T-helper 1 cell treated with Interleukin-12 subunit alpha and Interleukin-12 subunit beta and Interleukin-4 antibody, amounts not matched to agents 30 μg/mL and 1 μg/mL, for 36 hours (primary cell): ENCODE measurements around the gene ABCG5.

Source experiments
- H3K27ac Mint-ChIP-seq: one replicate; pipeline ENCODE4 v1.8.0; 2021; ENCODE audit warnings: mild to moderate bottlenecking, mixed read lengths
- H3K27me3 Mint-ChIP-seq: one replicate; pipeline ENCODE4 v1.8.0; 2021; ENCODE audit warnings: low read depth, mixed read lengths
- H3K36me3 Mint-ChIP-seq: one replicate; pipeline ENCODE4 v1.8.0; 2021; ENCODE audit warnings: low read depth, mixed read lengths
- H3K4me1 Mint-ChIP-seq: one replicate; pipeline ENCODE4 v1.8.0; 2021; ENCODE audit warnings: low read depth, mixed read lengths
- H3K4me3 Mint-ChIP-seq: one replicate; pipeline ENCODE4 v1.8.0; 2021; ENCODE audit warnings: mild to moderate bottlenecking, moderate library complexity, mixed read lengths
- H3K9me3 Mint-ChIP-seq: one replicate; pipeline ENCODE4 v1.8.0; 2021; ENCODE audit warnings: mixed read lengths

Gene ABCG5

GRCh38 chr2:43826305-43827250 is 12.1 kb downstream of the ABCG5 start:
- Mint-ChIP-seq H3K27me3 (peaks cover 19% of the 10 kb centered on the region), H3K4me1 (peaks cover 2% of the 10 kb centered on the region), H3K9me3 (no peaks in the 10 kb centered on the region), H3K36me3 (no peaks in the 10 kb centered on the region), H3K4me3 (no peak overlapping the region), H3K27ac (no peak overlapping the region)

GRCh38 chr2:43825841-43826240 is 12.8 kb downstream of the ABCG5 start:
- Mint-ChIP-seq H3K9me3 (no peaks in the 10 kb centered on the region), H3K4me3 (no peak overlapping the region), H3K27me3 (peaks cover 15% of the 10 kb centered on the region), H3K36me3 (no peaks in the 10 kb centered on the region), H3K4me1 (no peaks in the 10 kb centered on the region), H3K27ac (no peak overlapping the region)

DNA sequence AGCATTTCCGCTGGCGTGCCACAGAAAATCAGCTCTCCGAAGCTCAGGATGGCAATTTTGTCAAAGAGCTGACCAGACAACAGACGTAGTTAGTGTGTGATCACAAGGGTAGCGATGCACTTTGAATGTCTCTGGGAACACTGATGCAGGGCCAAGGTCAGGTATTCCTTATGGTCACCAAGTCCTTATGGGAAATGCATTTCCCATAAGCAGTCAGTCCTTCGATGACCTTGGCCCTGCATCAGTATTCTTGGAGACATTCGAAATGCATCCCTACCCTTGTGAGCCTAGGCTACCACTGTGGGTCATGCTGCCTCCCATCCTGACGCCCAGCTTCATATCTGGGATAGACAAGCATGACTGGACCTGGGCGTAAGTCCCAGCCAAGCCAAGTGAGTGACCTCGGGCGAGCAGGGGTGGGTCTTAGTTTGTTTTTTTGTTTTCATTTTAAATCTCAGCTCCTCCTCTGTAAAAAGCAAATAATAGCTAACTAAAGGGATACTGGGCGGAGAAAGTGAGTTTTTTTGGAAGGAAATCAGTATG is 13.6 kb downstream of the ABCG5 start:
- H3K27ac Mint-ChIP-seq: no peak overlapping the region
- H3K36me3 Mint-ChIP-seq: no peaks in the 10 kb centered on the region
- H3K4me3 Mint-ChIP-seq: no peak overlapping the region
- no peaks in the 10 kb centered on the region for H3K4me1 Mint-ChIP-seq
- H3K9me3 Mint-ChIP-seq: no peaks in the 10 kb centered on the region
- H3K27me3 Mint-ChIP-seq: peaks cover 8% of the 10 kb centered on the region

DNA sequence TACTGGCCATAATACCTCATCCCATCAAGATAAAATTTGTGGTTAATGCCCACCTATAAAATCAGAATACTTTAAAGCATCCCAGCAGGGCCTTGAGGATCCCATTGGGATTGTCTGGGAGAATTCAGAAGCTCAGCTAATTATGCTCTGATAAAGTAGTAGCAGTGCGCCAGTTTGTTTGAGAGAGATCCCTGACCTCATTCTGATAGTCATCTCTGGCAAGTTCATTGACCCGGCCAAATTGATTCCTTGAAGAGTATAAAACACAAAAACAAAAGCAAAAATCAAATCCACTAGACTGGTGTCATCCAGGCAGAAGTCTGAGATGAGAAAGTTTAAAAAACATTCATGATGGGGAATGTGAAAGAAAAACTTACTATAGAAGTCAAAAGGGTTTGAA is 14.1 kb downstream of the ABCG5 start:
- Mint-ChIP-seq H3K4me1 (no peaks in the 10 kb centered on the region), H3K4me3 (no peak overlapping the region), H3K27me3 (peaks cover 3% of the 10 kb centered on the region), H3K27ac (no peak overlapping the region), H3K9me3 (no peaks in the 10 kb centered on the region), H3K36me3 (no peaks in the 10 kb centered on the region)

DNA sequence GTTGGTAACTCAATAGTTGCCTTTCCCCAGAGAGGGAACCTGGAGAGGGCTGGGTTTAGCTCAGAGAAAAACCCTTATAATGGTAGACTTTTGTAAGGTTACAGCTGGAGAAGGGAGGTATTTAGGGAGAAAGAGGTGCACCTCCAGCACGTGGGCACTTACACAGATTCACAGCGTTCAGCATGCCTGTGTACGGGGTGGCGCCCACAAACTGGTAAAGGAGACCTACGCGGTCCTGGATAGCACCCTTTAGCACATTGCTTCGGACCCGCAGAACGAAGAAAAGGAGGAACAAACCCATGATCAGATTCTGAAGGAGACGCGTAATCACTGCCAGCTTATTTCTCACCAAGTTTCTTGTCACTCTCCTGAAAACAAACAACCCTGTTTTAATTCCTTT is 14.9 kb downstream of the ABCG5 start:
- Mint-ChIP-seq H3K9me3 (no peaks in the 10 kb centered on the region), H3K4me1 (no peaks in the 10 kb centered on the region), H3K27ac (no peak overlapping the region), H3K36me3 (no peaks in the 10 kb centered on the region), H3K27me3 (no peaks in the 10 kb centered on the region), H3K4me3 (no peak overlapping the region)

DNA sequence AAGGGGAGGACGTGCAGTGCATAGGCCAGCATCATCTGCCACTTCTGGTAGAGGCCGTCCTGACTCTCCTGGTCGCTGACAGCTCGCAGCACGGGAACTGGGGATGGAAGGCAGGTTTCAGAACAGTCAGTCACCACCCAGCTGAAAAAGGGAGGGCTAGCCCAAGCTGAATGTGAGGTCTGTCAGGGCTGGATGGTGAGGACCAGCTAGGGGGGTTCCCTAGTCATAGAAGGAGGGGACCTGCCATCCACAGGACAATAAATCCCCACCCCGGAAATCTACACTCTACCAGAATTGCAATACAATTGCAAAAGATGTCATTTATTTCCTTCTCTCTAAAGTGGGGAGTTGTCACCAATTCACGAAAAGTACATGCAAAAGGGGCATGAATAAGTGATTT is 15.8 kb downstream of the ABCG5 start:
- Mint-ChIP-seq H3K27me3 (no peaks in the 10 kb centered on the region), H3K4me3 (no peak overlapping the region), H3K9me3 (no peaks in the 10 kb centered on the region), H3K36me3 (no peaks in the 10 kb centered on the region), H3K27ac (no peak overlapping the region), H3K4me1 (no peaks in the 10 kb centered on the region)

DNA sequence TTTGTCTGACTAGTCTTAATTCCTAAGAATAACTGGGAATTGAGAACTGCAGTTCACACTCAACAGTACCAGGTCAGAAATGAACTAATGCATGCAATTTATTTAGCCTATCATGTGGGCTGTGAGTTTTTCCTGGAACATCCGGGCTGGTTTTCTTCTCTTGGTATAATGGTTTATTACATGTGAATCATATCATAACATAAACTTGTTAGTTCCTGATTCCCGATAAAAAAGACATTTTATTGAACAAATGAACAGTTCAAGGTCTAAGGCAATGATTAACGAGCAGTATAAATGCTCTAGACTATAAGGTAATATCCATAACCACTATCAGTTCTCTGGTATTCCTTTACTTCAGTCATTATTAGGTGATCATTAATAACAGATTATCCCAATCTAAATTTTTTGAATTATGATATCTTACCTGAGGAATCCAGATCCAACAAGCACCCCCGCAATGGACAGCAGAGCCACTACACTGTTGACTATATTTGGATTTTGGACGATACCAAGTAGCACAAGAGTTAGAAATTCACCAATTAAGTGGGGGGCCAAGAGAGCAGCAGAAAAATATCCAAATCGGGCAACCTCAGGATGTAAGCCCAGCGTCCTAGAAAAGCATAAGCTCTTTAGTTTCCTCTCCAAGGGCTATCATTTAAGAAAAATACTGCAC is 19.0 kb downstream of the ABCG5 start:
- peaks cover 4% of the 10 kb centered on the region for H3K9me3 Mint-ChIP-seq
- no peaks in the 10 kb centered on the region for H3K4me1 Mint-ChIP-seq
- no peak overlapping the region for H3K4me3 Mint-ChIP-seq
- no peaks in the 10 kb centered on the region for H3K27me3 Mint-ChIP-seq
- H3K27ac Mint-ChIP-seq: no peak overlapping the region
- H3K36me3 Mint-ChIP-seq: no peaks in the 10 kb centered on the region

GRCh38 chr2:43818761-43819160 is 19.9 kb downstream of the ABCG5 start:
- H3K4me1 Mint-ChIP-seq: no peaks in the 10 kb centered on the region
- peaks cover 4% of the 10 kb centered on the region for H3K9me3 Mint-ChIP-seq
- no peaks in the 10 kb centered on the region for H3K27me3 Mint-ChIP-seq
- no peak overlapping the region for H3K4me3 Mint-ChIP-seq
- H3K27ac Mint-ChIP-seq: no peak overlapping the region
- H3K36me3 Mint-ChIP-seq: no peaks in the 10 kb centered on the region

- Mint-ChIP-seq H3K4me1 (no peaks in the 10 kb centered on the region), H3K27ac (no peak overlapping the region), H3K4me3 (no peak overlapping the region), H3K9me3 (peaks cover 4% of the 10 kb centered on the region), H3K27me3 (no peaks in the 10 kb centered on the region), H3K36me3 (no peaks in the 10 kb centered on the region)
Measured at GRCh38 chr2:43814711-43815110, 23.9 kb downstream of the ABCG5 start.

GRCh38 chr2:43812947-43813346 is 25.7 kb downstream of the ABCG5 start:
- Mint-ChIP-seq H3K27ac (no peak overlapping the region), H3K4me3 (no peak overlapping the region), H3K4me1 (no peaks in the 10 kb centered on the region), H3K36me3 (no peaks in the 10 kb centered on the region), H3K9me3 (peaks cover 4% of the 10 kb centered on the region), H3K27me3 (no peaks in the 10 kb centered on the region)

DNA sequence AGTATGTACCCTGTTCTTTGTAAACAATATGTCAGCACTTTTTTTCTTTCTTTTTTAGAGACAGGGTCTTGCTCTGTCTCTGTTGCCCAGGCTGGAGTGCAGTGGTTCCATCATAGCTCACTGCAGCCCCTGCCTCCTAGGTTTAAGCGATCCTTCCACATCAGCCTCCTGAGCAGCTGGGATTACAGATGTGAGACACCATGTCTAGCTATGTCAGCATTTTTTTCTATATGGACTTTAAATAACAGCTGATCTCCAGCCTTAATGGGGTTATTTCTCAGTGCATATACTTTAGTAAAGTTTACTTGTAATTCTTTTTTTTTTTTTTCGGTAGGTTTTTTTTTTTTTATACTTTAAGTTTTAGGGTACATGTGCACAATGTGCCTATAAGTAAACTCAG is 26.6 kb downstream of the ABCG5 start:
- Mint-ChIP-seq H3K4me3 (no peak overlapping the region), H3K27ac (no peak overlapping the region), H3K9me3 (peaks cover 4% of the 10 kb centered on the region), H3K27me3 (no peaks in the 10 kb centered on the region), H3K36me3 (no peaks in the 10 kb centered on the region), H3K4me1 (no peaks in the 10 kb centered on the region)

GRCh38 chr2:43810888-43811287 is 27.8 kb downstream of the ABCG5 start:
- Mint-ChIP-seq H3K4me3 (no peak overlapping the region), H3K27ac (no peak overlapping the region), H3K27me3 (no peaks in the 10 kb centered on the region), H3K4me1 (no peaks in the 10 kb centered on the region), H3K9me3 (peaks cover 4% of the 10 kb centered on the region), H3K36me3 (no peaks in the 10 kb centered on the region)

DNA sequence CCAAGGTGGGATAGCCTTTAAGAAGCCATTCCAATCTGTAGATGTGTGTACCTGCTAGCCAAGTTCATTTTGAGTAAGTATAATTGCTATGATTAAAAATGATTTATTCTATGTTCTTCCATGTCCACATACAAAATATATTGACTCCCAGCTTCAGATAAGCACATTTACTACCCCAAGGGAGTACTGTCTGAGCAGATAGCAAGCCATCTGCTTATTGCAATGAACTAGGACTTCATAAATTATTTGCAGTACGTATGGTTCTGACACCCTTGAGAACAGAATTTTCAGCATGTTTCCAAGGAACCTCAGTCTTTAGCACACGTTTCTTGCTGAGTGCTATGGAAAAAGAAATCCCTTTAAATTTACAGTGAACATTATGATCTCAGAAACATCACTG is 28.2 kb downstream of the ABCG5 start:
- Mint-ChIP-seq H3K4me1 (no peaks in the 10 kb centered on the region), H3K27ac (no peak overlapping the region), H3K4me3 (no peak overlapping the region), H3K36me3 (no peaks in the 10 kb centered on the region), H3K9me3 (peaks cover 2% of the 10 kb centered on the region), H3K27me3 (no peaks in the 10 kb centered on the region)

GRCh38 chr2:43806719-43807031 is 32.0 kb downstream of the ABCG5 start:
- H3K27ac Mint-ChIP-seq: no peak overlapping the region
- H3K9me3 Mint-ChIP-seq: no peaks in the 10 kb centered on the region
- H3K4me3 Mint-ChIP-seq: no peak overlapping the region
- H3K36me3 Mint-ChIP-seq: no peaks in the 10 kb centered on the region
- H3K27me3 Mint-ChIP-seq: no peaks in the 10 kb centered on the region
- no peaks in the 10 kb centered on the region for H3K4me1 Mint-ChIP-seq

DNA sequence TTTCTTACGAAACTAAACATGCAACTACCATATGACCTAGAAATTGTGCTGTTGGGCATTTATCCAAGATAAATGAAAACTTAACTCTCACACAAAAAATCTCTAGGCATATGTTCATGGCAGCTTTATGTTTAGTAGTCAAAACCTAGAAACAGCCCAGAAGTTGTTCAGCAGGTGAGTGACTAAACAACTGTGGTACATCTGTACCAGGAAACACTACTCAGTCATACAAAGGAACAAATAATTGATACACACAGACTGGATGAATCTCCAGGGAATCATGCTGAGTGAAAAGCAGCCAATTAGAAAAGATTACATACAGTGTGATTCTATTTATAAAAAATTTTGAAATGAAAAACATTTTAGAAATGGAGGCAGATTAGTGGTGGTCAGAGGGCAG is 35.5 kb downstream of the ABCG5 start:
- Mint-ChIP-seq H3K36me3 (no peaks in the 10 kb centered on the region), H3K9me3 (no peaks in the 10 kb centered on the region), H3K27me3 (no peaks in the 10 kb centered on the region), H3K27ac (no peak overlapping the region), H3K4me1 (no peaks in the 10 kb centered on the region), H3K4me3 (no peak overlapping the region)
